ENCODE data around the gene NEK9. TPM values are rescaled to one million over a fixed set of nuclear protein-coding genes. Genes with fewer than 3 reads are reported as not detected.

NEK9 gene
- total and polyA plus RNA-seq, 9 of the 15 experiments (the other 6 are each of a cell fraction or from before 2014, with no cell fraction given) = 2.8 to 39.6 (median 19.8) TPM

DNA sequence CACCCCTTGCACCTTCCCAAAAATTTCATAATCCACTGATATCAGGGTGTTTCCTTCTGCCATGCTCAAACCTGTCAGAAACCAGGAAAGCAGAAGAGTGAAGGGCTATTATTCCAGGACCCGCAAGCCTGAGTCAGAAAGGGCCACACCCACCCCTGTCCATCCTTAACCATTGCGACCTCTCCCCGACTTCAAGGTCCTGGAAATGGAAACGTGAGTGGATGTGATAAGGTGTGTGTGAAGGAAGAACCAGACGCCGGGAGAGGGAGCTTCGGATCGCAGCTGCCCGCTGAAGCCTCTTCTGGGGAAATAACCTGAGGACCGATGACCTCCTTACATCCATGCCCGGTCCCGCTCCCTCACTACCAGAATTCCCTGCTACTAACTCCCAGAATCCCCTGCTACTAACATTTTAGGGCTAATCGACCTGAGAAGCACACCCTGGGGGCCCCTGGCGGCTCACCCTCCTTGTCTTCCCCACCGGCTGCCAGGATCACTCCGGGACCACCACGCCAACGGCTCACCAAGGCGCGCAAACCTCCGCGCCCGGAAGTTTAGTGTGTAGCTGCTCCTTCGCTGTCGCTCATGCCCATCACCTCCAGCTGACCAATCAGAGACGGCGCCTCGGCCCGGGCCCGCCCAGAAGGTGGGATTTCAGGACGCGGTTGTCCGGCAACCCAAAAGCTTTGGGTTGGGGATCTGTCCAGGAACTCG is 63.2 kb downstream of the NEK9 start, which contains the start of gene ACYP1 (continued):
- TF ChIP-seq ZNF586 (CRISPR knock-in tag; conservative IDR thresholded peaks at IDR 0.05) = no peak
- TF ChIP-seq YY1 (IDR thresholded peaks at IDR 0.05; ENCODE audit: borderline replicate concordance in 1 of 3, control insufficient read depth in 1 of 3, extremely low read depth in 1 of 3, insufficient read depth in 3 of 3, insufficient read length in 1 of 3, insufficient replicate concordance in 2 of 3, low read depth in 1 of 3, low read length in 2 of 3) = no peak
- TF ChIP-seq, protein P1, sequence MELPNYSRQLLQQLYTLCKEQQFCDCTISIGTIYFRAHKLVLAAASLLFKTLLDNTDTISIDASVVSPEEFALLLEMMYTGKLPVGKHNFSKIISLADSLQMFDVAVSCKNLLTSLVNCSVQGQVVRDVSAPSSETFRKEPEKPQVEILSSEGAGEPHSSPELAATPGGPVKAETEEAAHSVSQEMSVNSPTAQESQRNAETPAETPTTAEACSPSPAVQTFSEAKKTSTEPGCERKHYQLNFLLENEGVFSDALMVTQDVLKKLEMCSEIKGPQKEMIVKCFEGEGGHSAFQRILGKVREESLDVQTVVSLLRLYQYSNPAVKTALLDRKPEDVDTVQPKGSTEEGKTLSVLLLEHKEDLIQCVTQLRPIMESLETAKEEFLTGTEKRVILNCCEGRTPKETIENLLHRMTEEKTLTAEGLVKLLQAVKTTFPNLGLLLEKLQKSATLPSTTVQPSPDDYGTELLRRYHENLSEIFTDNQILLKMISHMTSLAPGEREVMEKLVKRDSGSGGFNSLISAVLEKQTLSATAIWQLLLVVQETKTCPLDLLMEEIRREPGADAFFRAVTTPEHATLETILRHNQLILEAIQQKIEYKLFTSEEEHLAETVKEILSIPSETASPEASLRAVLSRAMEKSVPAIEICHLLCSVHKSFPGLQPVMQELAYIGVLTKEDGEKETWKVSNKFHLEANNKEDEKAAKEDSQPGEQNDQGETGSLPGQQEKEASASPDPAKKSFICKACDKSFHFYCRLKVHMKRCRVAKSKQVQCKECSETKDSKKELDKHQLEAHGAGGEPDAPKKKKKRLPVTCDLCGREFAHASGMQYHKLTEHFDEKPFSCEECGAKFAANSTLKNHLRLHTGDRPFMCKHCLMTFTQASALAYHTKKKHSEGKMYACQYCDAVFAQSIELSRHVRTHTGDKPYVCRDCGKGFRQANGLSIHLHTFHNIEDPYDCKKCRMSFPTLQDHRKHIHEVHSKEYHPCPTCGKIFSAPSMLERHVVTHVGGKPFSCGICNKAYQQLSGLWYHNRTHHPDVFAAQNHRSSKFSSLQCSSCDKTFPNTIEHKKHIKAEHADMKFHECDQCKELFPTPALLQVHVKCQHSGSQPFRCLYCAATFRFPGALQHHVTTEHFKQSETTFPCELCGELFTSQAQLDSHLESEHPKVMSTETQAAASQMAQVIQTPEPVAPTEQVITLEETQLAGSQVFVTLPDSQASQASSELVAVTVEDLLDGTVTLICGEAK (IDR thresholded peaks at IDR 0.05) = no peak
- TF ChIP-seq, protein P1 (CRISPR knock-in tag; IDR thresholded peaks at IDR 0.05) = no peak
- TF ChIP-seq SAFB2 (IDR thresholded peaks at IDR 0.05; ENCODE audit: borderline replicate concordance, low read depth, low read length, severe bottlenecking) = no peak
- TF ChIP-seq SMARCE1 (IDR thresholded peaks at IDR 0.05) = no peak
- peak; percentile 79 for TF ChIP-seq SP2 (IDR thresholded peaks at IDR 0.05; ENCODE audit: extremely low read depth, low read depth, low read length, poor library complexity, severe bottlenecking)
- TF ChIP-seq ZFX (CRISPR knock-in tag; IDR thresholded peaks at IDR 0.05) = no peak
- no peak for TF ChIP-seq ZSCAN29 (IDR thresholded peaks at IDR 0.05)
- no peak for TF ChIP-seq ZNF324 (CRISPR knock-in tag; IDR thresholded peaks at IDR 0.05)
- TF ChIP-seq RCOR1 (IDR thresholded peaks at IDR 0.05; ENCODE audit: borderline replicate concordance in 1 of 2, low read depth in 2 of 2, low read length in 2 of 2) = peak in 1 of 2 experiments; percentile 9; a peak in 1 of 4 replicates
- TF ChIP-seq, protein P2, sequence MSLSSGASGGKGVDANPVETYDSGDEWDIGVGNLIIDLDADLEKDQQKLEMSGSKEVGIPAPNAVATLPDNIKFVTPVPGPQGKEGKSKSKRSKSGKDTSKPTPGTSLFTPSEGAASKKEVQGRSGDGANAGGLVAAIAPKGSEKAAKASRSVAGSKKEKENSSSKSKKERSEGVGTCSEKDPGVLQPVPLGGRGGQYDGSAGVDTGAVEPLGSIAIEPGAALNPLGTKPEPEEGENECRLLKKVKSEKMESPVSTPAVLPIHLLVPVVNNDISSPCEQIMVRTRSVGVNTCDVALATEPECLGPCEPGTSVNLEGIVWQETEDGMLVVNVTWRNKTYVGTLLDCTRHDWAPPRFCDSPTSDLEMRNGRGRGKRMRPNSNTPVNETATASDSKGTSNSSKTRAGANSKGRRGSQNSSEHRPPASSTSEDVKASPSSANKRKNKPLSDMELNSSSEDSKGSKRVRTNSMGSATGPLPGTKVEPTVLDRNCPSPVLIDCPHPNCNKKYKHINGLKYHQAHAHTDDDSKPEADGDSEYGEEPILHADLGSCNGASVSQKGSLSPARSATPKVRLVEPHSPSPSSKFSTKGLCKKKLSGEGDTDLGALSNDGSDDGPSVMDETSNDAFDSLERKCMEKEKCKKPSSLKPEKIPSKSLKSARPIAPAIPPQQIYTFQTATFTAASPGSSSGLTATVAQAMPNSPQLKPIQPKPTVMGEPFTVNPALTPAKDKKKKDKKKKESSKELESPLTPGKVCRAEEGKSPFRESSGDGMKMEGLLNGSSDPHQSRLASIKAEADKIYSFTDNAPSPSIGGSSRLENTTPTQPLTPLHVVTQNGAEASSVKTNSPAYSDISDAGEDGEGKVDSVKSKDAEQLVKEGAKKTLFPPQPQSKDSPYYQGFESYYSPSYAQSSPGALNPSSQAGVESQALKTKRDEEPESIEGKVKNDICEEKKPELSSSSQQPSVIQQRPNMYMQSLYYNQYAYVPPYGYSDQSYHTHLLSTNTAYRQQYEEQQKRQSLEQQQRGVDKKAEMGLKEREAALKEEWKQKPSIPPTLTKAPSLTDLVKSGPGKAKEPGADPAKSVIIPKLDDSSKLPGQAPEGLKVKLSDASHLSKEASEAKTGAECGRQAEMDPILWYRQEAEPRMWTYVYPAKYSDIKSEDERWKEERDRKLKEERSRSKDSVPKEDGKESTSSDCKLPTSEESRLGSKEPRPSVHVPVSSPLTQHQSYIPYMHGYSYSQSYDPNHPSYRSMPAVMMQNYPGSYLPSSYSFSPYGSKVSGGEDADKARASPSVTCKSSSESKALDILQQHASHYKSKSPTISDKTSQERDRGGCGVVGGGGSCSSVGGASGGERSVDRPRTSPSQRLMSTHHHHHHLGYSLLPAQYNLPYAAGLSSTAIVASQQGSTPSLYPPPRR (CRISPR knock-in tag; IDR thresholded peaks at IDR 0.05; ENCODE audit: borderline replicate concordance) = no peak
